Keratinocyte (primary cell): ENCODE results near the gene SUPT5H. TPM values are rescaled to one million over a fixed set of nuclear protein-coding genes. Genes with fewer than 3 reads are reported as not detected.

ENCODE experiments used
- DNase-seq: peaks from one replicate; pipeline ENCODE4 v3.0.0-alpha.2; 2011; ENCODE audit warnings: low read depth, missing footprints, low spot score
- FAIRE-seq: peaks from 2 replicates; lab custom pipeline; 2011; peaks lifted over from hg19 to GRCh38; lab: Jason Lieb, UNC
- H2AFZ ChIP-seq: 2 replicates; pipeline ENCODE4 v1.6.0; 2012; ENCODE audit warnings: low read length, control low read depth, inconsistent platforms; ENCODE audit not compliant: control insufficient read depth
- H3K27ac ChIP-seq: 2 replicates; pipeline ENCODE4 v1.5.1; 2011; ENCODE audit warnings: low read length; ENCODE audit not compliant: control insufficient read depth, insufficient read depth
- H3K27me3 ChIP-seq: 3 replicates; pipeline ENCODE4 v1.6.0; 2011; ENCODE audit warnings: low read length; ENCODE audit not compliant: control insufficient read depth, insufficient read depth; ENCODE audit errors: extremely low read depth
- H3K36me3 ChIP-seq, 2 experiments: 2 replicates in 1 of 2; 3 replicates in 1 of 2; pipeline ENCODE4 v1.5.1; 2011; ENCODE audit warnings: low read length in 2 of 2, mild to moderate bottlenecking in 1 of 2; ENCODE audit not compliant: control insufficient read depth in 2 of 2, insufficient read depth in 2 of 2; ENCODE audit errors: extremely low read depth in 1 of 2
- H3K4me1 ChIP-seq: 3 replicates; pipeline ENCODE4 v1.5.1; 2011; ENCODE audit warnings: low read length; ENCODE audit not compliant: control insufficient read depth, insufficient read depth; ENCODE audit errors: extremely low read depth
- H3K4me2 ChIP-seq: 3 replicates; pipeline ENCODE4 v1.6.0; 2011; ENCODE audit warnings: low read depth, low read length; ENCODE audit not compliant: control insufficient read depth, insufficient read depth; ENCODE audit errors: extremely low read depth
- H3K4me3 ChIP-seq, 3 experiments: fragments of 200-600 bp in 1 of 3; sonication (generic) in 1 of 3; 2 replicates in 2 of 3; 3 replicates in 1 of 3; pipeline ENCODE4 v1.5.1; 2011 to 2016; ENCODE audit warnings: low read length in 3 of 3, mild to moderate bottlenecking in 3 of 3, control low read depth in 2 of 3, inconsistent platforms in 1 of 3, low read depth in 1 of 3, mixed read lengths in 1 of 3, mixed run types in 1 of 3, moderate library complexity in 1 of 3; ENCODE audit not compliant: control insufficient read depth in 2 of 3, insufficient read depth in 2 of 3; ENCODE audit errors: extremely low read depth in 1 of 3
- H3K79me2 ChIP-seq: 2 replicates; pipeline ENCODE4 v1.6.0; 2012; ENCODE audit warnings: low read length; ENCODE audit not compliant: control insufficient read depth, insufficient read depth
- H3K9ac ChIP-seq: 3 replicates; pipeline ENCODE4 v1.6.0; 2011; ENCODE audit warnings: low read length; ENCODE audit not compliant: control insufficient read depth, insufficient read depth; ENCODE audit errors: extremely low read depth
- H3K9me1 ChIP-seq: 3 replicates; pipeline ENCODE4 v1.6.0; 2011; ENCODE audit warnings: low read length; ENCODE audit not compliant: control insufficient read depth, insufficient read depth; ENCODE audit errors: extremely low read depth
- H3K9me3 ChIP-seq: 2 replicates; pipeline ENCODE4 v1.5.1; 2012; ENCODE audit warnings: low read depth, low read length; ENCODE audit not compliant: control insufficient read depth
- H4K20me1 ChIP-seq: 3 replicates; pipeline ENCODE4 v1.6.0; 2011; ENCODE audit warnings: low read length; ENCODE audit not compliant: control insufficient read depth, insufficient read depth; ENCODE audit errors: extremely low read depth
- CTCF ChIP-seq, 3 experiments: IDR thresholded peaks in 1 of 3; conservative IDR thresholded peaks in 1 of 3; optimal IDR thresholded peaks in 1 of 3; 2 replicates in 2 of 3; 3 replicates in 1 of 3; pipeline versions ENCODE3 to v1.5.1; 2011; ENCODE audit warnings: low read length in 3 of 3, mild to moderate bottlenecking in 3 of 3, moderate library complexity in 2 of 3, control low read depth in 1 of 3, inconsistent platforms in 1 of 3; ENCODE audit not compliant: insufficient read depth in 2 of 3; ENCODE audit errors: extremely low read depth in 1 of 3
- EZH2 ChIP-seq: IDR thresholded peaks from one replicate; pipeline ENCODE4 v1.6.1; 2012; ENCODE audit warnings: inconsistent platforms, mild to moderate bottlenecking, low read length, moderate library complexity
- dilution Hi-C: fragments of 300-500 bp; cut with MboI; formaldehyde crosslinking; loops from one replicate; pipeline ENCODE4 v1.7.0; 2020; ENCODE audit warnings: low sequenced_read_pairs; ENCODE audit not compliant: extremely low pct_ligation_motif_present
- polyA plus RNA-seq, 5 experiments: library from polyadenylated mRNA; depleted of rRNA in 3 of 5; stranded (reverse) in 3 of 5; stranded (forward) in 1 of 5; unstranded in 1 of 5; fragments of >200 nt; gene quantifications; 1 replicate in 1 of 5; 2 replicates in 3 of 5; 3 replicates in 1 of 5; pipeline versions ENCODE4 v1.2.1 to v1.2.3, GENCODE V29; 2011 to 2012; ENCODE audit warnings: missing spikeins in 2 of 5, low read depth in 1 of 5, low replicate concordance in 1 of 5

The SUPT5H gene
- polyA plus RNA-seq, 1 donor (not counting 4 experiments of a cell fraction or from before 2014, with no cell fraction given): 63.2 TPM

- H3K27ac ChIP-seq: no peak overlapping the region
- H3K36me3 ChIP-seq: no peaks in the 10 kb centered on the region
- H3K27me3 ChIP-seq: peaks cover 50% of the 10 kb centered on the region
- H3K9me3 ChIP-seq: no peaks in the 10 kb centered on the region
- no peak overlapping the region for H3K4me2 ChIP-seq
- DNase-seq: no peak
- no peak overlapping the region for H2AFZ ChIP-seq
- no peak for FAIRE-seq
- H3K4me3 ChIP-seq: no peak overlapping the region
- H3K79me2 ChIP-seq: no peaks in the 10 kb centered on the region
- H3K9me1 ChIP-seq: no peaks in the 10 kb centered on the region
- H4K20me1 ChIP-seq: no peaks in the 10 kb centered on the region
- dilution Hi-C loops: no loop called here
- peaks cover 4% of the 10 kb centered on the region for H3K4me1 ChIP-seq
- TF ChIP-seq EZH2: no peak
- no peak for TF ChIP-seq CTCF (optimal IDR thresholded peaks at IDR 0.05 in 1 of 3, IDR thresholded peaks at IDR 0.05 in 1 of 3, conservative IDR thresholded peaks at IDR 0.05 in 1 of 3; ENCODE audit: extremely low read depth in 1 of 3, insufficient read depth in 2 of 3, low read length in 3 of 3)
- no peak overlapping the region for H3K9ac ChIP-seq
Observed at GRCh38 chr19:39512988-39513387, 67.6 kb downstream of the SUPT5H start.

- Histone ChIP-seq H3K27ac (no peak within 1 kb of the TSS), H3K36me3 (no peaks in the 10 kb centered on the region), H3K9ac (no peak within 1 kb of the TSS), H3K9me3 (no peaks in the 10 kb centered on the region), H2AFZ (peak within 1 kb of the TSS; percentile 26), H4K20me1 (no peaks in the 10 kb centered on the region), H3K4me3 (peak within 1 kb of the TSS; percentile 9 to 46 (median 29)), H3K27me3 (peaks cover 58% of the 10 kb centered on the region), H3K9me1 (no peaks in the 10 kb centered on the region), H3K79me2 (no peaks in the 10 kb centered on the region), H3K4me2 (peak within 1 kb of the TSS; percentile 71), H3K4me1 (peaks cover 13% of the 10 kb centered on the region)
- peak in 1 of 3 experiments; percentile 3 for TF ChIP-seq CTCF (optimal IDR thresholded peaks at IDR 0.05 in 1 of 3, IDR thresholded peaks at IDR 0.05 in 1 of 3, conservative IDR thresholded peaks at IDR 0.05 in 1 of 3; ENCODE audit: extremely low read depth in 1 of 3, insufficient read depth in 2 of 3, low read length in 3 of 3)
- peak; percentile 84 for TF ChIP-seq EZH2
- DNase-seq (no peak), FAIRE-seq (no peak)
- dilution Hi-C loops: no loop called here
Observed at GRCh38 chr19:39514840-39515550, 69.6 kb downstream of the SUPT5H start, which contains the start of gene SELENOV. SELENOV (plus strand) TSS chr19:39515139; CDS start chr19:39515213, 74 bp downstream.
